Osteoblast (primary cell): ENCODE data around the gene SPTBN1. TPM values are rescaled to one million over a fixed set of nuclear protein-coding genes. Genes with fewer than 3 reads are reported as not detected.
A peak's percentile ranks its signal among the peaks of the same experiment; 100 is the strongest.

Experiments
- DNase-seq: peaks from one replicate; pipeline ENCODE4 v3.0.0; 2011; ENCODE audit warnings: low spot score, mixed read lengths; ENCODE audit not compliant: insufficient read length; ENCODE audit errors: missing footprints
- H2AFZ ChIP-seq: 2 replicates; pipeline ENCODE4 v1.6.0; 2011; ENCODE audit warnings: mild to moderate bottlenecking, low read length
- H3K27ac ChIP-seq: 2 replicates; pipeline ENCODE4 v1.5.1; 2011; ENCODE audit warnings: mild to moderate bottlenecking, low read depth, low read length, moderate library complexity
- H3K27me3 ChIP-seq: 2 replicates; pipeline ENCODE4 v1.6.0; 2012; ENCODE audit warnings: mild to moderate bottlenecking, control low read depth, inconsistent platforms, low read length, moderate library complexity; ENCODE audit not compliant: insufficient read depth
- H3K36me3 ChIP-seq: 2 replicates; pipeline ENCODE4 v1.5.1; 2011; ENCODE audit warnings: mild to moderate bottlenecking, low read length, control low read depth, moderate library complexity; ENCODE audit not compliant: insufficient read depth
- H3K4me1 ChIP-seq: 2 replicates; pipeline ENCODE4 v1.5.1; 2011; ENCODE audit warnings: mild to moderate bottlenecking, low read length, control low read depth, moderate library complexity; ENCODE audit not compliant: insufficient read depth
- H3K4me2 ChIP-seq: 2 replicates; pipeline ENCODE4 v1.6.0; 2011; ENCODE audit warnings: mild to moderate bottlenecking, low read length; ENCODE audit not compliant: insufficient read depth
- H3K4me3 ChIP-seq: fragments of 200-600 bp; sonication (generic); 3 replicates; pipeline ENCODE4 v1.5.1; 2012; ENCODE audit warnings: mild to moderate bottlenecking, low read length, inconsistent platforms; ENCODE audit not compliant: insufficient read depth
- H3K79me2 ChIP-seq: 2 replicates; pipeline ENCODE4 v1.6.0; 2012; ENCODE audit warnings: mild to moderate bottlenecking, low read length, control low read depth, inconsistent platforms; ENCODE audit not compliant: insufficient read depth
- H3K9me3 ChIP-seq: 2 replicates; pipeline ENCODE4 v1.5.1; 2011; ENCODE audit warnings: low read depth, low read length, control low read depth
- H4K20me1 ChIP-seq: 2 replicates; pipeline ENCODE4 v1.6.0; 2012; ENCODE audit warnings: mild to moderate bottlenecking, low read length, control low read depth; ENCODE audit not compliant: insufficient read depth
- CTCF ChIP-seq: IDR thresholded peaks from 2 replicates; pipeline ENCODE4 v1.5.1; 2011; ENCODE audit warnings: mild to moderate bottlenecking, low read depth, low read length, moderate library complexity; ENCODE audit errors: extremely low read depth
- total RNA-seq: library from RNA; depleted of rRNA; stranded (reverse); fragments of >200 nt; gene quantifications from 2 replicates; pipeline ENCODE4 v1.2.3, GENCODE V29; 2012

Gene SPTBN1
- total RNA-seq, 1 donor: 249 TPM

DNA sequence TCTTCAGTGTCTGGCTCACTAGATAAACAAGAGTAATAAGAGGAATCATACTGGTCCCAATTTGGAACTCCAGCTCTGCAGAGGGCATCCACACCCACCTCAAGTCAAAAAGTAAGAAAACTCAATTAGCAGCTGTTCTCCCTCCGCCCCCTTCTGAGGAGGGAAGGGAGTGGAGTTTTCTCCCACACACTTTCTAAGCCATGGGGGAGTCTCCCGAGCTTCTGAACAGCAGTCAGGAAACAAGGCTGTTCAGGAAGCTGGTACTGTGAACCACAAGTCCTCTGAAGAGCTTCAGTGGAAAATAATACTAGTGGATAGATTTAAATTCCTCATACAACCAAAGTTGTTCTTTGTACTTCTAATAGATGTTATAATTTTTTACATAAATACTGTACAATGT lies 32.9 kb upstream of the SPTBN1 start:
- H3K27me3 ChIP-seq: no peaks in the 10 kb centered on the region
- no peak overlapping the region for H3K4me3 ChIP-seq
- no peak overlapping the region for H2AFZ ChIP-seq
- H3K79me2 ChIP-seq: no peaks in the 10 kb centered on the region
- DNase-seq: no peak
- H3K9me3 ChIP-seq: no peaks in the 10 kb centered on the region
- H3K4me1 ChIP-seq: no peaks in the 10 kb centered on the region
- no peak overlapping the region for H3K27ac ChIP-seq
- H3K36me3 ChIP-seq: no peaks in the 10 kb centered on the region
- no peak overlapping the region for H3K4me2 ChIP-seq
- H4K20me1 ChIP-seq: no peaks in the 10 kb centered on the region
- no peak for TF ChIP-seq CTCF

DNA sequence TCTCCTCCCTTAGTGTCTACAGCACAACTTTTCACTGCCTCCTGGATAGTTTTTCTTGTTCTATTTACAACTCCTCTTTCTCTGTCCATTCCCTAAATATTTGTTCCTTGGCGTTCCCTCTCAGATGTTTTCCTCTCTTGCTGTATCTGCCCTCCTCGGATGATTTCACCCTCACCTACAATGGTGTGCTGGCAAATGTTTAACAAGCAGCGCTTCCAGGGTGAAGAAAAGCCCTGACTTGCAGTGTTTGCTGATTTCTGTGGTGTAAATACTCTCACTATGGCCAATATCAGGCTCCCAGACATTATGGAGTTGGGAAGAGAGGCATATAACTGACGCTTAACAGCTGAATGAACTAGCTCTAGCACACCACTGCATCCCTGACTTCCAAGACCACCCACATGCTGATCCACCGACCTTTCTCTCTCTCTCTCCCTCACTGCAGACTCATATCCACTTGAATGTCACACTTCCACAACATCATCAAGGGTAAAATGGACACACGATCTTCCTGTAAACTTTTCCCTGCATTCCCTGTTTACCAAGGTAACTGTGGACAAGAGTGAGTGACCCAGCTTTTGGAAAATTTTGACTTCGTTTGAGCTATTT lies 31.5 kb upstream of the SPTBN1 start:
- no peaks in the 10 kb centered on the region for H3K9me3 ChIP-seq
- no peaks in the 10 kb centered on the region for H3K79me2 ChIP-seq
- no peak for DNase-seq
- H4K20me1 ChIP-seq: no peaks in the 10 kb centered on the region
- no peak overlapping the region for H2AFZ ChIP-seq
- no peak overlapping the region for H3K27ac ChIP-seq
- no peak for TF ChIP-seq CTCF
- H3K4me3 ChIP-seq: no peak overlapping the region
- H3K36me3 ChIP-seq: no peaks in the 10 kb centered on the region
- no peaks in the 10 kb centered on the region for H3K27me3 ChIP-seq
- peaks cover 8% of the 10 kb centered on the region for H3K4me1 ChIP-seq
- no peak overlapping the region for H3K4me2 ChIP-seq

GRCh38 chr2:54428108-54428831 lies 27.9 kb upstream of the SPTBN1 start:
- no peaks in the 10 kb centered on the region for H4K20me1 ChIP-seq
- no peak overlapping the region for H3K4me2 ChIP-seq
- H3K27me3 ChIP-seq: no peaks in the 10 kb centered on the region
- TF ChIP-seq CTCF: no peak
- H3K4me3 ChIP-seq: no peak overlapping the region
- H2AFZ ChIP-seq: no peak overlapping the region
- DNase-seq: peak; percentile 77
- no peaks in the 10 kb centered on the region for H3K36me3 ChIP-seq
- H3K4me1 ChIP-seq: peaks cover 8% of the 10 kb centered on the region
- H3K79me2 ChIP-seq: no peaks in the 10 kb centered on the region
- H3K9me3 ChIP-seq: no peaks in the 10 kb centered on the region
- no peak overlapping the region for H3K27ac ChIP-seq

DNA sequence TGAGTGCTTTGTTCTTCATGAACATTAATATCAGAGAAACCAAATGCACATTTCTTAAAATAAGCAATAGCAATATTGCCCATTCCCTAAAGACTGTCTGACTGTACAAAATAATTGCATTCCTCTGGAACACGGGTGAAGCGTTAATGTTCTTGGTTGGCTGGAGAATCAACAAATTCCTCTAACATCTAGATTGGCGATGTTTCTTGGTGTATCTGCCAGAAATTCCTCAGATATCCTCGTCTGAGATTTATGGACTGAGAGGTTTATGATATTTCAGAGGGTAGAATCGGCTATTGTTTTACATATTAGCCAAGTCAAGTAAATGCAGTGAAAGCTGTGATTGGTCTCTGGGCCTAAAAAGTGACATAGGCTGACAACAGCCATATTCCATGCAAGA lies 27.1 kb upstream of the SPTBN1 start:
- Histone ChIP-seq H4K20me1 (no peaks in the 10 kb centered on the region), H3K27ac (no peak overlapping the region), H3K79me2 (no peaks in the 10 kb centered on the region), H3K9me3 (no peaks in the 10 kb centered on the region), H3K4me1 (peaks cover 8% of the 10 kb centered on the region), H3K4me2 (peak overlapping the region; percentile 16), H2AFZ (no peak overlapping the region), H3K36me3 (no peaks in the 10 kb centered on the region), H3K27me3 (no peaks in the 10 kb centered on the region), H3K4me3 (no peak overlapping the region)
- DNase-seq: peak; percentile 32
- no peak for TF ChIP-seq CTCF
